ENCODE results near the gene LRRC58.

- TF ChIP-seq POLR2A (IDR thresholded peaks at IDR 0.05) (no peak), CTCF (IDR thresholded peaks at IDR 0.05 in 4 of 5, conservative IDR thresholded peaks at IDR 0.05 in 1 of 5) (no peak)
Measured at GRCh38 chr3:120368172-120368571, 19.0 kb upstream of the LRRC58 start.

All from gastrocnemius medialis (tissue), 4 donors.